HG03159 (cell line): Measurements from ENCODE around the gene CCT7.
"Not testable (repeated sequence)": the region's sequence is repeated elsewhere in the genome, so short reads cannot be mapped to it uniquely, and the experiment has no call there.

Experiments
- ATAC-seq: cut with Tn5 transposase; IDR thresholded peaks from one replicate; pipeline ENCODE4 v1.9.1; 2021; ENCODE audit warnings: mild to moderate bottlenecking, moderate library complexity; ENCODE audit not compliant: unreplicated experiment

The CCT7 gene

DNA sequence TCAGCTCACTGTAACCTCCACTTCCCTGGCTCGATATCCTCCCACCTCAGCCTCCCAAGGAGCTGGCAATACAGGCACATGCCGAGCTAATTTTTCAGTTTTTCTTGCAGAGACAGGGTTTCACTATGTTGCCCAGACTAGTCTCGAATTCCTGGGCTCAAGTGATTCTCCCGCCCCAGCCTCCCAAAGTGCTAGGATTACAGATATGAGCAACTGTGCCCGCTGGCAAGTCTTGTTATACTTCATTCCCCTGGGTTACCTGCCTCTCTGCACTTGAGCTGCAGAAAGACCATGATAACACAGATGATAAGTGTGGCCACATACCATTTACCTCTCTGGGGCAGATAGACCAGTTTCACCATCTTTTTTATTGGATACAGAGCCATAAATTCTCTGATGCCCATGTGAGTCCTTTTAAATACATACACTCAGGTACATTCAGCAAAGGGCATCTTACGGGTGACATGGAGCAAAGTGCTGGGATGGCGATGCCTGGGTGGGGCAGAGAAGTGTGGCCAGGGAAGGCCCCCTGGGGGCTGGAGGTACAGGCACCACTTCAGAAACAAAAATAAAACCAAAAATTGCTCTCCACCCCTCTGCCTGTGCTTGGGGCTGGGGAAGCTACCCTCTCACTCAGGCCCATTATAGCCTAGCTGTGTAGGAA, 20.4 kb downstream of the CCT7 start:
- no peak for ATAC-seq

DNA sequence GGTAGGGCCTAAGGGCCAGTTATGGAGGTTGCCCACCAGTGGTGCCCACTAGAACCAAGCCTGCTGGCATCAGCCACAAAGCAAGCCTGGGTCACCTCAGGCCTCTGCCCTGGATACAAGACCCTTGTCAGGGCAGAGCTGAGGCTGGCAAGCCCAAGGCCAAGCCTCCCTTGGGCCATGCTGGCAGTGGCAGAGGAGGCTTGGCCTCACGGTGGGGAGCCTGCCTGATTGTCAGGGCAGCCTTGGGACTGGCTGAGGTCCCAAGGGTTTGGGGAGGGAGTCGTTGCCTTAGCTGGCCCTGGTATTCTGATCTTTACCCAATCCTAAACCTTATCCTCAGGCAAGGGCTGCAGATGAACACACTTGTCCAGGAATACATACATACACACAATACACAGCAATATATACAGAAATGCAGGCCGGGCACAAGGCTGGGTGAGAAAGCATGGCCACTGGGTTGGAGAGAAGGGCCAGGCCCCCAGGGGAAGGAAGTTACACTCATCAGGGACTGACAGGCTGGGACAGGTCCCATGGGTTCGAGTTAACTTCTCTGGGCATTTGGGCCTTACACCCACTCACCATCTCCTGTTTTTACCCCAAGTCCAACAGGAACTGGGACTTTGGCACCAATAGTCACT, 21.0 kb downstream of the CCT7 start:
- no peak for ATAC-seq

GRCh38 chr2:73255907-73256617, 22.0 kb downstream of the CCT7 start:
- no peak for ATAC-seq

GRCh38 chr2:73256618-73256922, 22.5 kb downstream of the CCT7 start:
- ATAC-seq: no peak

DNA sequence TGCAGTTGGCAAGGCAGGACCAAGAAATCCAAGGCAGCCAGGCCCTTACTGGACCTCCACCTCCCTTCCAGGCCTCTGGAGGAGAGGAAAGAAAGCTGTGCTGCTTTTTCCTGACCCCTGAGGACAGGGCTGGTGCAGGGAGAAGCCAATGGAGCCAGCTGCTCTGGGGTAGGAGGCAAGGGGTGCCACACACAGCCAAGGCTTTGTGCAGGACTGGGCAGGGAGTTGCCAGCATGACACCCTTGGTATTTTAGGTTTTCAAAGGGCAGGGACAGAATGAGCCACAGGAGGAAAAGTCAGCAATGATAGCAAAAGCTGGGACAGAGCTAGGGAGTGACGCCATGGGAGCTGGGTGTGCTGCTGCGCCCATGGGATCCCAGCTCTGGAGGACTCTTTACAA, 22.9 kb downstream of the CCT7 start:
- ATAC-seq: no peak

GRCh38 chr2:73257425-73258125, 23.5 kb downstream of the CCT7 start:
- ATAC-seq: no peak

GRCh38 chr2:73258186-73258912, 24.2 kb downstream of the CCT7 start:
- no peak for ATAC-seq

- no peak for ATAC-seq
Measured at GRCh38 chr2:73258913-73259215, 24.8 kb downstream of the CCT7 start.

GRCh38 chr2:73259276-73259675, 25.2 kb downstream of the CCT7 start:
- no peak for ATAC-seq

- no peak for ATAC-seq
Measured at GRCh38 chr2:73259704-73260337, 25.7 kb downstream of the CCT7 start.

- ATAC-seq: no peak
Measured at GRCh38 chr2:73260338-73260984, 26.4 kb downstream of the CCT7 start.

DNA sequence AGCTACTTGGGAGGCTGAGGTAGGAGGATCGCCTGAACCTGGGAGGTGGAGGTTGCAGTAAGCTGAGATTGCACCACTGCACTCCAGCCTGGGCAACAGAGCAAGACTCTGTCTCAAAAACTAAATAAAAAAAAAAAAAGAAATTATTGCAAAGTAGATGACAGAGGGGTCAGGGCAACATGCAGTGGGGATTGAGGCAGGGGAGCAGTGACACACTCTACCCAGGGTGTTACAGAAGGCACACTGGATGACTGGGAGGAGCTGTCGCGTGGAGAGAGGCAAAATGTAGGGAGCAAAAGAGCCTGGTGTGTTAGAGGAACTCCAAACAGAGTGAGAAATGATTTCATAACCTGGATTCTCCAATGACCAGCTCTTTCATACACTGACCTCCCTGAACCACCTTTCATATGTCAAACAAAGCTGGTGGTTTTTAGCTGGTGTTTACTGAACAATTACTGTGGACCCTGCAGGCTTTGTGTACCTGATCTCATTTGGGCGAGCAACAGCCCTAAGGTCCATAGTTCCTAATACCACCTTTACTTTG, 28.1 kb downstream of the CCT7 start:
- no peak for ATAC-seq

GRCh38 chr2:73262691-73263429, 28.8 kb downstream of the CCT7 start:
- ATAC-seq: not testable (repeated sequence)

GRCh38 chr2:73263540-73264331, 29.6 kb downstream of the CCT7 start:
- ATAC-seq: no peak

DNA sequence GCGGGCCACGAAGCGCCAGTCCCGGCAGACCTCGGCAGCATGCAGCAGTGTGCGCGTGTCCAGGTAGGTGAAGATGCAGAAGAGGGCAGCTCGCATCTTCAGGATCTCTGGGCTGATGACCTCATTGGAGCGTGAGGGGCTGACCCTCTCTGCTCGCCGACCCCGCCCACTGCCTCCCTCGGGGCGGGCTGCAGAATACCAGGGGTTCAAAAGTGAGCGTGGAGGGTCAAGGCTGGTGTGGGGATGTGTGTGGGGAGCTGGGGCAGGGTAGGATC, 30.2 kb downstream of the CCT7 start:
- ATAC-seq: no peak

DNA sequence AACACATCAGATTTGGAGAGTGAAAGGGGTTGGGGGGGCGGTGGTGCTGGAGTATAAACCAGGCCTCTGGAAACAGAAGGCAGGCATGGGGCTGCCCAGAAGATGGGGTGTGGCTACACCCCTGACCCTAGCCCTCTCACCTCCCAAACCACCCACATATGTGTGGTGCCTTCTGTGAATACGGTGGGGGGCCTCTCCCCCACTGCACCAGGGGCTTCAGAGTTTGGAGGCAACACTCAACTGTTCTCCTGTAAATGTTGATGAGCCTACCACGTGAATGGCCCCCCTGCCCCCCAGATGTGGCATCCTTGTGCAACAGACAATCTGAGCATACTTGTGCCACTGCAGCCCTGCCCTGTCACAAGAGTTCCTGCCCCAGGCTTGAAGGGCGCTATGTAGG, 30.7 kb downstream of the CCT7 start:
- no peak for ATAC-seq

GRCh38 chr2:73265298-73266060, 31.4 kb downstream of the CCT7 start:
- ATAC-seq: no peak
